Measurements from ENCODE around the gene MRC2. TPM values are rescaled to one million over a fixed set of nuclear protein-coding genes. Genes with fewer than 3 reads are reported as not detected.

The MRC2 gene
- total RNA-seq, 4 donors from 2014 or later: 51.9 to 117 (median 78.0) TPM

- Histone ChIP-seq H3K9me3 (peaks cover 0 to 17% (median 0%) of the 10 kb centered on the region in 4 donors), H3K36me3 (peaks cover 0 to 5% (median 0%) of the 10 kb centered on the region in 3 donors), H3K4me3 (no peak overlapping the region), H3K27me3 (no peaks in the 10 kb centered on the region), H3K4me1 (peaks cover 0 to 3% (median 0%) of the 10 kb centered on the region in 4 donors), H3K27ac (no peak overlapping the region)
- no peak for DNase-seq (ENCODE audit: low spot score in 2 of 2)
- 60 to 74% methylated on average over 6 of the region's 6 CpGs for WGBS, 2 donors
- TF ChIP-seq CTCF (IDR thresholded peaks at IDR 0.05): no peak
These were observed 35.8 kb downstream of the MRC2 start for GRCh38 chr17:62663304-62663703.

GRCh38 chr17:62664336-62665120, 37.1 kb downstream of the MRC2 start:
- WGBS, 2 donors: 90 to 92% methylated on average over 17 to 25 of the region's 25 CpGs
- Histone ChIP-seq H3K27ac (no peak overlapping the region), H3K4me3 (no peak overlapping the region), H3K9me3 (peaks cover 0 to 17% (median 0%) of the 10 kb centered on the region in 4 donors), H3K27me3 (no peaks in the 10 kb centered on the region), H3K36me3 (peaks cover 0 to 5% (median 0%) of the 10 kb centered on the region in 3 donors), H3K4me1 (no peaks in the 10 kb centered on the region)
- no peak for DNase-seq (ENCODE audit: low spot score in 2 of 2)
- TF ChIP-seq CTCF (IDR thresholded peaks at IDR 0.05) (no peak), EP300 (IDR thresholded peaks at IDR 0.05) (no peak), POLR2A (IDR thresholded peaks at IDR 0.05) (no peak)

GRCh38 chr17:62665599-62665998, 38.1 kb downstream of the MRC2 start:
- H3K27ac ChIP-seq: no peak overlapping the region
- peaks cover 0 to 5% (median 0%) of the 10 kb centered on the region in 3 donors for H3K36me3 ChIP-seq
- TF ChIP-seq POLR2A (IDR thresholded peaks at IDR 0.05) (no peak), CTCF (IDR thresholded peaks at IDR 0.05) (no peak), EP300 (IDR thresholded peaks at IDR 0.05) (no peak)
- peaks cover 0 to 10% (median 0%) of the 10 kb centered on the region in 4 donors for H3K9me3 ChIP-seq
- DNase-seq (ENCODE audit: low spot score in 2 of 2): no peak
- no peak overlapping the region for H3K4me3 ChIP-seq
- WGBS, 2 donors: 78 to 80% methylated on average over 3 of the region's 3 CpGs
- no peaks in the 10 kb centered on the region for H3K27me3 ChIP-seq
- H3K4me1 ChIP-seq: no peaks in the 10 kb centered on the region

- TF ChIP-seq POLR2A (IDR thresholded peaks at IDR 0.05) (no peak), EP300 (IDR thresholded peaks at IDR 0.05) (no peak), CTCF (IDR thresholded peaks at IDR 0.05) (no peak)
- WGBS, 2 donors: 79 to 83% methylated on average over 29 of the region's 30 CpGs
- no peaks in the 10 kb centered on the region for H3K27me3 ChIP-seq
- H3K4me1 ChIP-seq: no peaks in the 10 kb centered on the region
- H3K36me3 ChIP-seq: peaks cover 0 to 5% (median 0%) of the 10 kb centered on the region in 3 donors
- DNase-seq (ENCODE audit: low spot score in 2 of 2): no peak
- H3K4me3 ChIP-seq: no peak overlapping the region
- no peak overlapping the region for H3K27ac ChIP-seq
- H3K9me3 ChIP-seq: peaks cover 0 to 4% (median 0%) of the 10 kb centered on the region in 4 donors
These were observed 38.8 kb downstream of the MRC2 start for GRCh38 chr17:62666061-62666800.

All from tibial nerve (tissue), 4 donors.